GM12878 (cell line): Measurements from ENCODE around the gene COQ6. TPM values are rescaled to one million over a fixed set of nuclear protein-coding genes. Genes with fewer than 3 reads are reported as not detected.

Experiments
- ATAC-seq: fragments of 200-7000 bp; cut with Tn5 transposase; 3 replicates; pipeline ENCODE4 v1.9.1; 2020; ENCODE audit warnings: mild to moderate bottlenecking, moderate library complexity
- BruUV-seq: library from RNA; stranded (reverse); fragments of 400-500 nt; replicated peaks from 2 replicates; lab custom pipeline; 2021; lab: Mats Ljungman, UMichigan
- CTCF ChIA-PET: fragments of 300-600 bp; sonication (Branson Sonifier 250); formaldehyde crosslinking; extraction: SDS; loops from one replicate; lab custom pipeline; 2021; ENCODE audit warnings: inconsistent platforms; lab: Yijun Ruan, JAX
- POLR2A ChIA-PET: fragments of 350-600 bp; formaldehyde crosslinking; extraction: SDS; loops from one replicate; lab custom pipeline; 2021; ENCODE audit warnings: inconsistent platforms; lab: Charles Lee
- RAD21 ChIA-PET: fragments of 300-600 bp; sonication (Branson Sonifier 250); formaldehyde crosslinking; loops from one replicate; lab custom pipeline; 2023; ENCODE audit warnings: antibody characterized with exemption; ENCODE audit not compliant: unreplicated experiment; lab: Charles Lee
- SMC1A ChIA-PET: fragments of 300-600 bp; sonication (Branson Sonifier 250); formaldehyde crosslinking; loops from one replicate; lab custom pipeline; 2023; ENCODE audit not compliant: unreplicated experiment, uncharacterized antibody; lab: Charles Lee
- DNase-seq: peaks from one replicate; pipeline ENCODE4 v3.0.0-alpha.2; 2011; ENCODE audit warnings: low read depth, low spot score
- FAIRE-seq: peaks from 3 replicates; lab custom pipeline; 2011; peaks lifted over from hg19 to GRCh38; lab: Jason Lieb, UNC
- H2AFZ ChIP-seq: 2 replicates; pipeline ENCODE4 v1.6.0; 2011; ENCODE audit warnings: low read depth, low read length, control low read depth; ENCODE audit not compliant: control insufficient read depth
- H3K27ac ChIP-seq: 2 replicates; pipeline ENCODE4 v1.5.1; 2011; ENCODE audit warnings: control low read depth; ENCODE audit not compliant: control insufficient read depth, insufficient read depth
- H3K27me3 ChIP-seq, 2 experiments: replicated peaks in 1 of 2; 2 replicates each; pipeline versions ENCODE4 v1.6.0 to v1.6.1; 2011; ENCODE audit warnings: low read length in 1 of 2; ENCODE audit not compliant: control insufficient read depth in 2 of 2, insufficient read depth in 2 of 2
- H3K36me3 ChIP-seq, 2 experiments: 2 replicates each; pipeline ENCODE4 v1.5.1; 2011; ENCODE audit warnings: low read length in 1 of 2; ENCODE audit not compliant: control insufficient read depth in 2 of 2, insufficient read depth in 2 of 2
- H3K4me1 ChIP-seq: 2 replicates; pipeline ENCODE4 v1.6.1; 2011; ENCODE audit warnings: mild to moderate bottlenecking, low read length, moderate library complexity, mixed read lengths; ENCODE audit not compliant: control insufficient read depth, insufficient read depth
- H3K4me2 ChIP-seq: 2 replicates; pipeline ENCODE4 v1.6.0; 2011; ENCODE audit warnings: control low read depth; ENCODE audit not compliant: control insufficient read depth, insufficient read depth
- H3K4me3 ChIP-seq: fragments of 200-600 bp; sonication (generic); 2 replicates; pipeline ENCODE4 v1.5.1; 2016
- H3K79me2 ChIP-seq: 2 replicates; pipeline ENCODE4 v1.6.0; 2011; ENCODE audit warnings: low read length; ENCODE audit not compliant: control insufficient read depth, insufficient read depth
- H3K9ac ChIP-seq: 2 replicates; pipeline ENCODE4 v1.8.0; 2011; ENCODE audit warnings: low read length, control low read depth, mixed read lengths; ENCODE audit not compliant: control insufficient read depth, insufficient read depth
- H3K9me3 ChIP-seq: replicated peaks from 3 replicates; pipeline ENCODE4 v1.5.1; 2011; ENCODE audit warnings: mild to moderate bottlenecking, low read length; ENCODE audit not compliant: control insufficient read depth, insufficient read depth
- H4K20me1 ChIP-seq: 2 replicates; pipeline ENCODE4 v1.6.0; 2011; ENCODE audit not compliant: control insufficient read depth, insufficient read depth
- BRCA1 ChIP-seq: IDR thresholded peaks from 2 replicates; pipeline ENCODE4 v1.6.1; 2011; ENCODE audit warnings: low read depth, low read length, improper control_type of control experiment
- CBFB ChIP-seq: IDR thresholded peaks from 2 replicates; pipeline ENCODE4 v1.6.1; 2016; ENCODE audit warnings: antibody characterized with exemption, low read depth
- FOXM1 ChIP-seq: IDR thresholded peaks from 2 replicates; pipeline ENCODE4 v1.6.1; 2012; ENCODE audit warnings: low read depth, mild to moderate bottlenecking, inconsistent platforms, low read length, moderate library complexity
- IRF3 ChIP-seq: fragments of 450-650 bp; IDR thresholded peaks from 2 replicates; pipeline ENCODE4 v1.6.1; 2014; ENCODE audit warnings: mild to moderate bottlenecking
- MTA2 ChIP-seq: fragments of 450-650 bp; IDR thresholded peaks from 2 replicates; pipeline ENCODE4 v1.6.1; 2016; ENCODE audit warnings: low read depth, mild to moderate bottlenecking, moderate library complexity
- NBN ChIP-seq: fragments of 450-650 bp; IDR thresholded peaks from 2 replicates; pipeline ENCODE4 v1.6.1; 2016
- NFXL1 ChIP-seq: fragments of 450-650 bp; IDR thresholded peaks from 2 replicates; pipeline ENCODE4 v1.6.1; 2017; ENCODE audit warnings: antibody characterized with exemption, mild to moderate bottlenecking, borderline replicate concordance
- SMARCA5 ChIP-seq: fragments of 450-650 bp; IDR thresholded peaks from 2 replicates; pipeline ENCODE4 v1.6.1; 2017; ENCODE audit warnings: mild to moderate bottlenecking
- ZNF217 ChIP-seq: fragments of 450-650 bp; IDR thresholded peaks from 2 replicates; pipeline ENCODE4 v1.6.1; 2017; ENCODE audit warnings: antibody characterized with exemption, mild to moderate bottlenecking
- WGBS: methylation state at CpG from one replicate; pipeline ENCODE4 v1.1.6; 2016; ENCODE audit warnings: low lambda C conversion rate; ENCODE audit not compliant: insufficient replicate concordance, insufficient coverage; ENCODE audit errors: missing lambda C conversion rate; 5-methylcytosine and 5-hydroxymethylcytosine counted together
- in situ Hi-C: fragments of 300-500 bp; cut with MboI; formaldehyde crosslinking; loops from 9 replicates; pipeline ENCODE4 v1.14.3; 2018; ENCODE audit warnings: mixed read lengths
- intact Hi-C: fragments of 100-400 bp; cut with micrococcal nuclease; formaldehyde crosslinking; loops from one replicate; pipeline ENCODE4 v1.14.2; 2022; ENCODE audit not compliant: unreplicated experiment
- polyA plus RNA-seq, 11 experiments: library from polyadenylated mRNA; depleted of rRNA in 4 of 11; unstranded in 6 of 11; stranded (reverse) in 5 of 11; fragments of >200 nt; fragmentation: Nextera tagmentation in 4 of 11; fragmentation: Illumina TruSeq in 1 of 11; extraction: Ambion mirVana in 4 of 11; extraction: Trizol in 1 of 11; gene quantifications; 1 replicate in 1 of 11; 2 replicates in 10 of 11; pipeline versions ENCODE4 v1.2.1 to v1.2.3, GENCODE V29; 2011 to 2016; ENCODE audit warnings: inconsistent platforms in 2 of 11, missing spikeins in 2 of 11, low read depth in 1 of 11
- total RNA-seq, 4 experiments: library from RNA; depleted of rRNA in 3 of 4; stranded (reverse); fragments of >200 nt in 3 of 4; fragmentation: Illumina TruSeq in 1 of 4; extraction: Trizol in 1 of 4; gene quantifications; 2 replicates each; pipeline versions ENCODE4 v1.2.1 to v1.2.3, GENCODE V29; 2013 to 2021
- TF ChIP-seq, protein P1 (sequence below): IDR thresholded peaks from 2 replicates; pipeline ENCODE4 v1.6.1; 2011; ENCODE audit warnings: low read depth, low read length, improper control_type of control experiment, borderline replicate concordance
- TF ChIP-seq, protein P2 (sequence below): IDR thresholded peaks from 2 replicates; pipeline ENCODE4 v1.6.1; 2012; ENCODE audit warnings: mild to moderate bottlenecking, low read depth, low read length

Gene COQ6
- total and polyA plus RNA-seq, 10 of the 15 experiments (the other 5 are each of a cell fraction or from before 2014, with no cell fraction given), result 5.4 to 45.5 (median 19.1) TPM

- H2AFZ ChIP-seq, result no peak overlapping the region
- ATAC-seq (no peak), DNase-seq (no peak)
- H3K4me3 ChIP-seq, result no peak overlapping the region
- peaks cover under 1% of the 10 kb centered on the region; the same call in 1 of the 2 replicates for H3K79me2 ChIP-seq
- no peak overlapping the region for H3K9ac ChIP-seq
- SMC1A ChIA-PET, result no interaction called here
- H4K20me1 ChIP-seq, result no peaks in the 10 kb centered on the region
- no peak overlapping the region for H3K4me2 ChIP-seq
- CTCF ChIA-PET, result interaction anchor here (0.6 kb wide), 1 partner anchor 263 kb away, joined by 3 read pairs; no protein-coding TSS in a partner anchor
- H3K4me1 ChIP-seq, result peaks cover 9% of the 10 kb centered on the region
- H3K36me3 ChIP-seq, result no peaks in the 10 kb centered on the region; a peak in 1 of 4 replicates
- POLR2A ChIA-PET, result no interaction called here
- 73% methylated on average over 4 of the region's 4 CpGs for WGBS
- in situ Hi-C loops, result no loop called here
- H3K27me3 ChIP-seq, result no peaks in the 10 kb centered on the region
- TF ChIP-seq NFXL1 (no peak), FOXM1 (no peak), CBFB (no peak), IRF3 (no peak), ZNF217 (no peak), BRCA1 (no peak), NBN (no peak), SMARCA5 (no peak), MTA2 (no peak)
- TF ChIP-seq, protein P1, sequence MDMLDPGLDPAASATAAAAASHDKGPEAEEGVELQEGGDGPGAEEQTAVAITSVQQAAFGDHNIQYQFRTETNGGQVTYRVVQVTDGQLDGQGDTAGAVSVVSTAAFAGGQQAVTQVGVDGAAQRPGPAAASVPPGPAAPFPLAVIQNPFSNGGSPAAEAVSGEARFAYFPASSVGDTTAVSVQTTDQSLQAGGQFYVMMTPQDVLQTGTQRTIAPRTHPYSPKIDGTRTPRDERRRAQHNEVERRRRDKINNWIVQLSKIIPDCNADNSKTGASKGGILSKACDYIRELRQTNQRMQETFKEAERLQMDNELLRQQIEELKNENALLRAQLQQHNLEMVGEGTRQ, result no peak
- TF ChIP-seq, protein P2, sequence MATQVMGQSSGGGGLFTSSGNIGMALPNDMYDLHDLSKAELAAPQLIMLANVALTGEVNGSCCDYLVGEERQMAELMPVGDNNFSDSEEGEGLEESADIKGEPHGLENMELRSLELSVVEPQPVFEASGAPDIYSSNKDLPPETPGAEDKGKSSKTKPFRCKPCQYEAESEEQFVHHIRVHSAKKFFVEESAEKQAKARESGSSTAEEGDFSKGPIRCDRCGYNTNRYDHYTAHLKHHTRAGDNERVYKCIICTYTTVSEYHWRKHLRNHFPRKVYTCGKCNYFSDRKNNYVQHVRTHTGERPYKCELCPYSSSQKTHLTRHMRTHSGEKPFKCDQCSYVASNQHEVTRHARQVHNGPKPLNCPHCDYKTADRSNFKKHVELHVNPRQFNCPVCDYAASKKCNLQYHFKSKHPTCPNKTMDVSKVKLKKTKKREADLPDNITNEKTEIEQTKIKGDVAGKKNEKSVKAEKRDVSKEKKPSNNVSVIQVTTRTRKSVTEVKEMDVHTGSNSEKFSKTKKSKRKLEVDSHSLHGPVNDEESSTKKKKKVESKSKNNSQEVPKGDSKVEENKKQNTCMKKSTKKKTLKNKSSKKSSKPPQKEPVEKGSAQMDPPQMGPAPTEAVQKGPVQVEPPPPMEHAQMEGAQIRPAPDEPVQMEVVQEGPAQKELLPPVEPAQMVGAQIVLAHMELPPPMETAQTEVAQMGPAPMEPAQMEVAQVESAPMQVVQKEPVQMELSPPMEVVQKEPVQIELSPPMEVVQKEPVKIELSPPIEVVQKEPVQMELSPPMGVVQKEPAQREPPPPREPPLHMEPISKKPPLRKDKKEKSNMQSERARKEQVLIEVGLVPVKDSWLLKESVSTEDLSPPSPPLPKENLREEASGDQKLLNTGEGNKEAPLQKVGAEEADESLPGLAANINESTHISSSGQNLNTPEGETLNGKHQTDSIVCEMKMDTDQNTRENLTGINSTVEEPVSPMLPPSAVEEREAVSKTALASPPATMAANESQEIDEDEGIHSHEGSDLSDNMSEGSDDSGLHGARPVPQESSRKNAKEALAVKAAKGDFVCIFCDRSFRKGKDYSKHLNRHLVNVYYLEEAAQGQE, result no peak
- TF ChIP-seq, all 136 proteins: peak for 0
- BruUV-seq, result no TSS peak
- intact Hi-C loops, result no loop called here
- no peak for FAIRE-seq
- no peaks in the 10 kb centered on the region for H3K9me3 ChIP-seq
- H3K27ac ChIP-seq, result no peak overlapping the region
- RAD21 ChIA-PET, result no interaction called here
Observed at GRCh38 chr14:73945159-73945670, 4.9 kb upstream of the COQ6 start.
